GM23248 (cell line): Measurements from ENCODE around the gene PLEKHJ1.

Experiments used
- EZH2 ChIP-seq: fragments of 200-600 bp; sonication (generic); IDR thresholded peaks from 2 replicates; pipeline ENCODE4 v1.6.1; 2018; ENCODE audit warnings: antibody characterized with exemption, mild to moderate bottlenecking; ENCODE audit not compliant: insufficient read depth, poor library complexity, severe bottlenecking
- EZH2phosphoT487 ChIP-seq: fragments of 200-600 bp; sonication (generic); IDR thresholded peaks from 2 replicates; pipeline ENCODE4 v1.6.1; 2018; ENCODE audit warnings: antibody characterized with exemption, moderate library complexity, mild to moderate bottlenecking, low read depth; ENCODE audit not compliant: insufficient read depth

DNA sequence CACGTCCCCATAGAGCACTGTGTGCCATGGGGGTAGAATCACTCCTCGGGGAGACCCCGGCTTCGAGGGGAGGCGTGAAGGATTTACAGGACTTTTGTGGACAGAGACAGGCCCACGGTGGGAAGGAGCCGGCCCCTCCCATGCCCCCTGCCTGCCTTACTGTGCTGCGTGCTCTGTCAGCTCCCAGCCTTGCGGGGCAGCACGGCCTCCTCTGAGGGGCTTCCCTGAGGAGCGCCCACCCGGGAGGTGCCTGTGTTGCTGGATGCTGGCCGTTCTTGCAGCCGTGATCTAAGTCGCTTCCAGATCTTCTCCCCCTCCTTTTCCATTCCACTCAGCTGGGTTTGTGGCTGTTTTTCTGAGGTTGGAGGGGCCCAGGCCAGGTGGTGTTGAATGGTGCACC, 29.1 kb downstream of the PLEKHJ1 start:
- TF ChIP-seq EZH2 (no peak), EZH2phosphoT487 (no peak)
